HG02759 (cell line): Measurements from ENCODE around the gene INF2.
"Not testable (repeated sequence)": the region's sequence is repeated elsewhere in the genome, so short reads cannot be mapped to it uniquely, and the experiment has no call there.

Experiments
- ATAC-seq: cut with Tn5 transposase; IDR thresholded peaks from one replicate; pipeline ENCODE4 v1.9.1; 2021; ENCODE audit warnings: mild to moderate bottlenecking, moderate library complexity; ENCODE audit not compliant: unreplicated experiment

The INF2 gene

GRCh38 chr14:104718147-104718546, 28.7 kb downstream of the INF2 start:
- no peak for ATAC-seq

- ATAC-seq = no peak
Observed at GRCh38 chr14:104718871-104719270, 29.5 kb downstream of the INF2 start.

GRCh38 chr14:104719343-104719742, 29.9 kb downstream of the INF2 start:
- no peak for ATAC-seq

GRCh38 chr14:104721505-104722431, 32.4 kb downstream of the INF2 start:
- no peak for ATAC-seq

DNA sequence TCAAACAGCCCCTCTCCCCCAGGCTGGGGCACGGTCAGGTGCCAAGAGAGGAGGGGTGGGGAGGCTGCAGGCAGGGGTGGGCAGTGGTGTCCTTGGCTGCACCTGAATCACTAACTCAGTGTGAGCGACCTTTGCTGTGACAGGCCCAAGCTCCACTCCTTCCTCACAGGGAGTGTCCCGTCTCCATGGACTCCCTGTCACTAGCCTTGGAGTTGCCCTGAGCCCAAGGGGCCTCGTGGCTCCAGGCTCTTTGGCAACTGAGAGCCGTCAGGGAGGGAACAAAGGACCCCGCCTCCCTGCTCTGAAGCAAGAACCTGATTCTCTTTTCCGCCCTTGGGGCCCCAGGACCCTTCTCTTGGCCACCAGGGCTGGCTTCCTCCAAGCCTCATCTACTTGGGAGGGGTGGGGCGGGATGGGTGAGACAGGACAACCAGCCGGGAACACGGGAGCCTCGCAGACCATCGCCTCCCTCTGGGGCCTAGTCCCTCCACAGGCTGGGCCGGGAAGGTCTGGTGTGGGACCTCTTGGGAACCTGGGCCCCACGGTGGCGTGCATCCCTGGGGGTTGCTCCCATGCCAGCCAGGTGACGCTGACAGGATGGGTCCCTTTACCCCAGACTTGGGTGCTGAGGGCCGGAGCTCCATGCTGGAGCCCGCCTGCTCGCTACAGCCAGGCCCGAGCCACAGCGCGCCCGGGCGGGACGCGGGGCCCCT, 33.7 kb downstream of the INF2 start:
- no peak for ATAC-seq

DNA sequence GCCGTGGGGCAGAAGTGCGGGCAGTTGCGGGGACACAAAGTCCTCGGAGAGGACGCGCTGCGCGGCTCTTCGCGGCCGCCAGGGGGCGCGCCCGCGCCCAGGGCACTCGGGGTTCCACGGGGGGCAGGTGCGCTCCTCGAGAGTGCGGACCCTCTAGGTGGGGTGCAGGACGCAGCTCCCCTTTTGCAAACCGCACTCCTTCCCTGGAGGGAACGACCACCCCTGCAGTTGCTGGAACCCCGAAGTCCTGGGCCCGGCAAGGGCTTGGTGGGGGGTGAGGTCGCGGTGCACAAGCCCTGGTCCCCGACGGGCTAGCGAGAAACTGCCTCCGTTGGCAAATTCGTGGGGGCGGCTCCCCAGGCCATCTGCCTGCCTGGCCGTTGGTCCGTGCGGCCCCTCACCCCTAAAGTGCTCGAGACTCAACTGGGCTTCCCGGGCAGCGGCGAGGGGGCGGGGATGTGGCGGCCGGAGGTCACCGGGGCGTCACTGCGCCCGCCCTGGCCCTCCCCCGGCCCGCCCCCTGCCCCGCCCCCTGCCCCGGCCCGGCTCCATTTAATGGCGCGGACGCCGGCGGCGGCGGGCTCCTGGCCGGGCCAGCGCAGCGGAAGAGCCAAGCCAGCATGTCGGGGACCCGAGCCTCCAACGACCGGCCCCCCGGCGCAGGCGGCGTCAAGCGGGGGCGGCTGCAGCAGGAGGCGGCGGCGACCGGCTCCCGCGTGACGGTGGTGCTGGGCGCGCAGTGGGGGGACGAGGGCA, 34.4 kb downstream of the INF2 start, which contains the start of gene ADSS1:
TSS of gene ADSS1 (plus strand) at position 579 of the 756 bp plus-strand sequence. CDS start at position 621, 42 bp downstream.
- peak; percentile 71 for ATAC-seq

GRCh38 chr14:104724407-104724980, 35.1 kb downstream of the INF2 start:
- ATAC-seq = no peak

DNA sequence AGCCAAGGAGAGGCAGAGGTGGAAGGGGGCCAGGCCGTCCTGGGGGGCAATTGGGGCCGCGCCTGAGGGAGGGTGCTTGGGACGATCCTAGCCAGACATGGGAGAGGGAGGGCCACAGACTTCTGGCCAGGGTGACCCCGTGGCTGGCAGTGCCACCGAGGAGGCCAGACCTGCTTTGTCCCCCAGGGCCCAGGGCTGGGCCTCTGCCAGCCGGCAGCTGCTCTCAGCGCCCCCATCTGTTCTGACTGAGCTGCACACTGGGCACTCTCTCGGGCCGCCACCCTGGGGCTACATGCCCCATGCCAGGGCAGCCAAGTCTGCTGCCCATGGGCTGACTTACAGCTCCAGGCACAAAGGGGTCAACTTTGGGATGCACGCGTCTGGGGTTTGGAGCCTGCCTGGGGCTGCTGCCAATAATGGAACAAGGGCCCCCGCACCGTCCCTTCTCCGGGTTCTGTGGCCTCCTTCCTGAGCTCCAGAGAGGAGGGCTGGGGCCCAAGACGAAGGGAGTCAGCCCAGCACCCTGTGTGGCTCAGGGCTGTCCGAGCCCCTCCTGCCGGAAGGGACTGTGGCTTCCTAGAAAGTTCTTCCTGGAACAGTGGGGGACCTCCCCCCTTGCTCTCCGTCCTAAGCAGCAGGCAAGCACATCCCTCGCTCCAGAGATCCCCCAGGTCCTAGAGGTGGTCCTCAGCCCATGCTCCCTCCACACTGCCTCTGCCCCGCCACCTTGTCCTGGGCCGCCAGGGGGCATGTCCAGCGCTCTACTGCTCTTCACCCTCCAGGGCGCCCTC, 35.8 kb downstream of the INF2 start:
- ATAC-seq = no peak

DNA sequence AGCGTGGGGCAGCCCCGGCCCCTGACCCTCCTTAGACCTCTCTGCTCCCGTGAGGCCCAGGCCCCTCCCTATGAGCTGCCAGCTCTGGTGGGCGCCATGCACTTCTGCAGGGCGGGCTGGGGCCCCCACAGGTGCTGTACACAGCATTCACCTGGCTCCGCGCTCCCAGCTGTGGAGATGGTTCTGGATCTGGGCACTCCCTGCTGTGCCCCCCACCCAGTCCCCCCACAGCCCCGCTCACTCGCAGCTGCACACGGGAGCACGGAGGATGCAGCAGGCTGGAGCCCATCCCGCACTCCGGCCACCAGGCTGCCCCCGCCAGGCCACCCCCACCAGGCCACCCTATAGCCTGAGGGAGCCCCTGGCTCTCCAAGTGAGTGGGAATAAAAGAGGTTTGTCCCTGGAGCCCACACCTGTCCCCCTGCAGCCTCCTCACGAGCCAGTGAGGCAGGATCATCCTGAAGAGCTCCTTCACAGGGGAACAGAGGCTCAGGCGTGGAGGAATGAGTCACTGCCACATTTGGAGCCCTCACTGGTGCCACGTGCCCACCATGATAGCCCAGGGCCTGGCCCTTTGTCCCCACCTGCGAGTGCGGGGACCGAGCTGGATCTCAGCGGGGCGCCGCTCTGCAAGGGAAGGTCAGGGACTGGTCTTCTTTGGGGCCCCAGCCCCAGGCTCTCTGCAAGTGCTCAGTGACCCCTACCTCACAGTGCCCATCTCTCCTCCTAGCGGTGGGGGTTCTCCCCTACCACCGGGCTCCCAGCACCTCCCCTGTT, 36.5 kb downstream of the INF2 start:
- ATAC-seq = no peak

- no peak for ATAC-seq
Observed at GRCh38 chr14:104726600-104727451, 37.4 kb downstream of the INF2 start.

GRCh38 chr14:104728631-104729030, 39.2 kb downstream of the INF2 start:
- ATAC-seq = no peak

DNA sequence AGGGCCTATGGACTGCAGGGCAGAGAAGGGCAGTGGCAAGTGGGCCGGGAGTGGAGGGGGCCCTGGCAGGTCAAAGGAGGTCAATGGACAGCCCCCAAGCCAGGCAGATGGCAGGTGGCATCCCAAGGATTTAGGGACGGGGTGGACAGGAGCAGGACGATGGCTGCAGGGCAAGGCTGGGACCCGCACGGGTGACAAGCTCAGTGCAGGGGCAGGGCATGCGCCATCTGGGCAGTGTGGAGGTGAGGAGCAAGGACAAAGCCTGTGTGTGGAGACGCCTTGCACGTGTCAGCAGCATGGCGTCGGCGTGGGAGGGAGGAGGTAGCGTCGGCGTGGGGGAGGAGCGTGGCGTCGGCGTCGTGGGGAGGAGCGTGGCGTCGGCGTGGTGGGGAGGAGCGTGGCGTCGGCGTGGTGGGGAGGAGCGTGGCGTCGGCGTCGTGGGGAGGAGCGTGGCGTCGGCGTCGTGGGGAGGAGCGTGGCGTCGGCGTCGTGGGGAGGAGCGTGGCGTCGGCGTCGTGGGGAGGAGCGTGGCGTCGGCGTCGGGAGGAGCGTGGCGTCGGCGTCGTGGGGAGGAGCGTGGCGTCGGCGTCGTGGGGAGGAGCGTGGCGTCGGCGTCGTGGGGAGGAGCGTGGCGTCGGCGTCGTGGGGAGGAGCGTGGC, 39.9 kb downstream of the INF2 start:
- ATAC-seq = not testable (repeated sequence)

DNA sequence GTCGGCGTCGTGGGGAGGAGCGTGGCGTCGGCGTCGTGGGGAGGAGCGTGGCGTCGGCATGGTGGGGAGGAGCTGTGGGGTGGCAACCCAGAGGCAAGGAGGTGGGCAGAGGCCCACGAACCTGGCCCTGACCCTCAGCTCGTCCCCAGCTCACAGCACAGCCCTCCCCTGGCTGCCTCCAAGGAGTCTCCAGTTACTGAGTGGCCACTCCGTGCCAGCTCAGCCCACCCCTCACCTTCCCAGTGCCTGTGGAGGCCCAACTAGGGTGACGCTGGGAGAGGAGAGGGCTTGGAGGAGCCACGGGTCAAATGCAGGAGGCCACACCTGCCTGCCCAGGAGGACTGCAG, 40.4 kb downstream of the INF2 start:
- ATAC-seq = no peak

GRCh38 chr14:104730487-104730886, 41.1 kb downstream of the INF2 start:
- no peak for ATAC-seq

- ATAC-seq = no peak
Observed at GRCh38 chr14:104731320-104732294, 42.2 kb downstream of the INF2 start.

DNA sequence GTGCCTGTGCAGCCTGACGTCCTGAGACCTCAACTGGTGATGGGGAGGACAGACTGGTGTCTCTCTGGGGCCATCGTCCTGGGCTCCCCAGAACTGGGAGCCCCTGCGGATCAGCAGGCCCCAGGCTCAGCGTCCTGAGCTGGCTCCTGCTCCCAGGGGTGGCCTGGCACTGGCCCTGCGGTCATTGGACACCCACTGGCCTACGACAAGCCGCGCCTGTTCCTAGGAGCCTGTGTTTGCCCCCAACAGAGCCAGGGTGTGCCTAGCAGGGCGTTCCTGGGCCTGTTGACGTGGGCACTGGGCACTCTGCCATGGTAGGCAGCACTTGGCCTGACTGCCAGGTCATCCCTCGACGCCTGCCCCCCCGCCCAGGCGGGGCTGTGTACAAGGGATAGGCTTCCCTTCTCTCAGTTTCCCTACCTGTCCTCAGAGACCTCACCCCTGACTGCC, 43.0 kb downstream of the INF2 start:
- ATAC-seq = no peak
